K562 (cell line): Measurements from ENCODE around the gene ZNF408. TPM values are rescaled to one million over a fixed set of nuclear protein-coding genes. Genes with fewer than 3 reads are reported as not detected.
A peak's percentile ranks its signal among the peaks of the same experiment; 100 is the strongest.

Experiments
- ATAC-seq: fragments of 200-7000 bp; cut with Tn5 transposase; 3 replicates; pipeline ENCODE4 v1.9.1; 2020; ENCODE audit warnings: moderate library complexity
- BruUV-seq: library from RNA; stranded (reverse); fragments of 400-500 nt; replicated peaks from 2 replicates; lab custom pipeline; 2021; lab: Mats Ljungman, UMichigan
- CTCF ChIA-PET: fragments of 300-600 bp; formaldehyde crosslinking; extraction: SDS; loops from one replicate; lab custom pipeline; 2021; ENCODE audit warnings: low intra/inter-chr PET ratio; lab: Yijun Ruan, JAX
- POLR2A ChIA-PET: fragments of 300-600, 350-650 bp; sonication (Branson Sonifier 250); formaldehyde crosslinking; extraction: SDS; loops from one replicate; lab custom pipeline; 2021; ENCODE audit warnings: antibody characterized with exemption, inconsistent platforms; lab: Yijun Ruan, JAX
- DNase-seq, 4 experiments: peaks; one replicate each; pipeline versions ENCODE4 v3.0.0 to v3.0.0-alpha.2; 2011 to 2018; ENCODE audit warnings: low spot score in 3 of 4, mixed read lengths in 3 of 4; ENCODE audit errors: extremely low read depth in 1 of 4
- FAIRE-seq: peaks from 2 replicates; lab custom pipeline; 2011; peaks lifted over from hg19 to GRCh38; lab: Jason Lieb, UNC
- H2AFZ ChIP-seq: 2 replicates; pipeline ENCODE4 v1.6.0; 2011; ENCODE audit warnings: low read depth, low read length, control low read depth, inconsistent platforms
- H3K27ac ChIP-seq: fragments of 200-600 bp; 3 replicates; pipeline ENCODE4 v1.8.0; 2011; ENCODE audit warnings: low read depth, mild to moderate bottlenecking, control low read depth, inconsistent platforms, low read length, moderate library complexity, mixed read lengths; ENCODE audit errors: extremely low read depth
- H3K27me3 ChIP-seq, 2 experiments: fragments of 300-600 bp in 1 of 2; 2 replicates in 1 of 2; 3 replicates in 1 of 2; pipeline versions ENCODE4 v1.6.0 to v1.8.0; 2011; ENCODE audit warnings: inconsistent platforms in 2 of 2, low read length in 2 of 2, mild to moderate bottlenecking in 1 of 2, mixed read lengths in 1 of 2, moderate library complexity in 1 of 2; ENCODE audit not compliant: control insufficient read depth in 2 of 2, insufficient read depth in 2 of 2
- H3K36me3 ChIP-seq: fragments of 300-600 bp; 3 replicates; pipeline ENCODE4 v1.8.0; 2011; ENCODE audit warnings: mild to moderate bottlenecking, low read length, inconsistent platforms; ENCODE audit not compliant: control insufficient read depth, insufficient read depth
- H3K4me1 ChIP-seq, 2 experiments: fragments of 200-600 bp in 1 of 2; replicated peaks in 1 of 2; 2 replicates in 1 of 2; 3 replicates in 1 of 2; pipeline versions ENCODE4 v1.5.1 to v1.8.0; 2011; ENCODE audit warnings: inconsistent platforms in 2 of 2, low read length in 2 of 2, mild to moderate bottlenecking in 1 of 2, mixed read lengths in 1 of 2, moderate library complexity in 1 of 2; ENCODE audit not compliant: control insufficient read depth in 2 of 2, insufficient read depth in 2 of 2
- H3K4me2 ChIP-seq: 2 replicates; pipeline ENCODE4 v1.6.1; 2011; ENCODE audit warnings: low read length, control low read depth, inconsistent platforms, mixed read lengths; ENCODE audit not compliant: insufficient read depth
- H3K4me3 ChIP-seq: fragments of 200-600 bp; sonication (generic), shearing (Covaris generic); 2 replicates; pipeline ENCODE4 v1.5.1; 2016; ENCODE audit warnings: control low read depth, inconsistent platforms
- H3K79me2 ChIP-seq: fragments of 200-600 bp; 3 replicates; pipeline ENCODE4 v1.8.0; 2011; ENCODE audit warnings: low read length, inconsistent platforms; ENCODE audit not compliant: control insufficient read depth, insufficient read depth
- H3K9ac ChIP-seq, 2 experiments: 2 replicates each; pipeline versions ENCODE4 v1.6.0 to v1.6.1; 2011; ENCODE audit warnings: low read depth in 2 of 2, low read length in 2 of 2, control low read depth in 1 of 2, inconsistent platforms in 1 of 2, mild to moderate bottlenecking in 1 of 2, mixed read lengths in 1 of 2; ENCODE audit not compliant: insufficient read depth in 1 of 2
- H3K9me1 ChIP-seq: one replicate; pipeline ENCODE4 v1.6.0; 2011; ENCODE audit warnings: inconsistent platforms, mild to moderate bottlenecking, low read length, moderate library complexity; ENCODE audit not compliant: control insufficient read depth, insufficient read depth
- H3K9me3 ChIP-seq: replicated peaks from 2 replicates; pipeline ENCODE4 v1.5.1; 2011; ENCODE audit warnings: low read depth, low read length, inconsistent platforms; ENCODE audit not compliant: control insufficient read depth, insufficient read depth
- H4K20me1 ChIP-seq: replicated peaks from 2 replicates; pipeline ENCODE4 v1.6.1; 2011; ENCODE audit warnings: low read length, inconsistent platforms, mixed read lengths; ENCODE audit not compliant: control insufficient read depth, insufficient read depth
- CBX3 ChIP-seq, 2 experiments: IDR thresholded peaks; 1 replicate in 1 of 2; 2 replicates in 1 of 2; pipeline ENCODE4 v1.6.1; 2012; ENCODE audit warnings: inconsistent platforms in 2 of 2, low read length in 2 of 2, borderline replicate concordance in 1 of 2, control low read depth in 1 of 2
- NRF1 ChIP-seq, 2 experiments: fragments of 450-650 bp; IDR thresholded peaks in 1 of 2; conservative IDR thresholded peaks in 1 of 2; 2 replicates each; pipeline ENCODE4 v1.6.1; 2014; ENCODE audit warnings: mild to moderate bottlenecking in 2 of 2
- SIX5 ChIP-seq, 2 experiments: IDR thresholded peaks; 2 replicates each; pipeline ENCODE4 v1.6.1; 2011; ENCODE audit warnings: low read length in 2 of 2, borderline replicate concordance in 1 of 2, low read depth in 1 of 2, mild to moderate bottlenecking in 1 of 2, moderate library complexity in 1 of 2; ENCODE audit not compliant: insufficient read depth in 1 of 2
- THRA ChIP-seq: fragments of 450-650 bp; IDR thresholded peaks from 2 replicates; pipeline ENCODE4 v1.6.1; 2017; ENCODE audit warnings: mild to moderate bottlenecking, moderate library complexity
- TRIM24 ChIP-seq, 2 experiments: fragments of 450-650 bp; IDR thresholded peaks; 2 replicates each; pipeline ENCODE4 v1.6.1; 2016
- TRIM28 ChIP-seq: fragments of 450-650 bp; IDR thresholded peaks from 2 replicates; pipeline ENCODE4 v1.6.1; 2017
- ZNF316 ChIP-seq: fragments of 450-650 bp; IDR thresholded peaks from 2 replicates; pipeline ENCODE4 v1.6.1; 2016
- ZNF551 ChIP-seq: fragments of 250-450 bp; sonication (Bioruptor Pico); IDR thresholded peaks from 2 replicates; pipeline ENCODE4 v1.5.0; 2021; ENCODE audit warnings: mild to moderate bottlenecking, moderate library complexity
- WGBS: fragments of 100-300 bp; shearing (Covaris generic); methylation state at CpG from one replicate; pipeline ENCODE4 v1.1.6; 2016; ENCODE audit warnings: low coverage, mixed read lengths; ENCODE audit not compliant: insufficient coverage; ENCODE audit errors: missing lambda C conversion rate; 5-methylcytosine and 5-hydroxymethylcytosine counted together
- in situ Hi-C: fragments of 300-500 bp; cut with MboI; formaldehyde crosslinking; loops from 4 replicates; pipeline ENCODE4 v1.15.0; 2018; ENCODE audit warnings: inconsistent platforms, mixed read lengths
- intact Hi-C: fragments of 100-400 bp; cut with micrococcal nuclease; formaldehyde crosslinking; loops from 2 replicates; pipeline ENCODE4 v1.14.2; 2022
- polyA plus RNA-seq, 8 experiments: library from polyadenylated mRNA; depleted of rRNA in 4 of 8; stranded (reverse) in 5 of 8; unstranded in 3 of 8; fragments of >200 nt; fragmentation: Nextera tagmentation in 2 of 8; fragmentation: Illumina TruSeq in 1 of 8; extraction: Ambion mirVana in 2 of 8; extraction: Trizol in 1 of 8; gene quantifications; 2 replicates each; pipeline versions ENCODE4 v1.2.1 to v1.2.3, GENCODE V29; 2011 to 2014; ENCODE audit warnings: inconsistent platforms in 1 of 8, missing spikeins in 1 of 8
- total RNA-seq, 7 experiments: library from RNA; depleted of rRNA in 6 of 7; stranded (reverse); fragments of >200 nt in 6 of 7; fragmentation: Illumina TruSeq in 2 of 7; extraction: Trizol in 2 of 7; gene quantifications; 2 replicates each; pipeline versions ENCODE4 v1.2.1 to v1.2.3, GENCODE V29; 2011 to 2021; ENCODE audit warnings: low replicate concordance in 1 of 7

ZNF408 gene
- total and polyA plus RNA-seq, 9 of the 15 experiments (the other 6 are each of a cell fraction or from before 2014, with no cell fraction given), result 0.15 to 18.4 (median 7.4) TPM

DNA sequence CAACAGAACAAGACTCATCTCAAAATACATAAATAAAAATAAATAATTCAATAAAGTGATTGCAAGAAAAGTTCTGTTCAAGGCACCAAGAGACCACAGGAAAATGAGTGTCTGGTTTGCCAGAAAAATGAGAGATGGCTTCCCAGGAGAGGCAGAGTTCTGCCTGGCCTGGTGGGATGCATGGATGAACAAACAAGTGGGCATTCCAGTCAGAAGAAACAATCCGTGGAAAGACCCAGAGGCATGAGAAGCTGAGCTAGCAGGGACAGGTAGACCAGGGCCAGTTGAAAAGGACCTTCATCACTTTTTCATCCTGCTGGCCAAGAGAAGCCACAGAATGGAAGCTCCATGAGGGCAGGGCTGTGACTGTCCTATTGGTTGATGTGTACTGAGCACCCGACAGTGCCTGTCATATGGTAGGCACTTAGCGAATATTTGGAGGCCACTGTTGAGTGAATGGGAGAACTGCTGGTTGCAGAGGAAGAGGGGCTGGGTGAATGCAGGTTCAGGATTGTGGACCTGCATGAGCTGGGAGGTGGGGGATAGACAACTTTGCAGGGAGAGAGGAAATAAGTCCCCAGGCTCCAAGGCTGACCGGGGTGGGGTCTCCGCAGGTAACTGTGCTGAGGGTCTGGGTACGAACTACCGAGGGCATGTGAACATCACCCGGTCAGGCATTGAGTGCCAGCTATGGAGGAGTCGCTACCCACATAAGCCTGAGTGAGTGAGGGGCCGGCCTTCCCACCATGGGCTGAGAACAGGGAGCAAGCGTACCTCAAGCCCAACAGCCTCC lies 21.9 kb downstream of the ZNF408 start:
- H3K36me3 ChIP-seq, result no peaks in the 10 kb centered on the region
- DNase-seq, result no peak
- TF ChIP-seq NRF1 (conservative IDR thresholded peaks at IDR 0.05 in 1 of 2, IDR thresholded peaks at IDR 0.05 in 1 of 2) (no peak), THRA (no peak), TRIM24 (IDR thresholded peaks at IDR 0.05) (peak; percentile 61 to 76), CBX3 (IDR thresholded peaks at IDR 0.05; ENCODE audit: borderline replicate concordance in 1 of 2, low read length in 2 of 2) (peak in 1 of 2 experiments; percentile 57; a peak in 2 of 3 replicates), ZNF316 (peak; percentile 89), SIX5 (IDR thresholded peaks at IDR 0.05; ENCODE audit: borderline replicate concordance in 1 of 2, insufficient read depth in 1 of 2, low read depth in 1 of 2, low read length in 2 of 2) (no peak), ZNF551 (CRISPR knock-in tag) (no peak), TRIM28 (peak; percentile 81; the same call in 1 of the 2 replicates)
- TF ChIP-seq, all 486 proteins: peak for 4
- WGBS, result 39% methylated on average over 11 of the region's 11 CpGs
- Histone ChIP-seq H3K79me2 (no peaks in the 10 kb centered on the region), H2AFZ (no peak overlapping the region), H3K27ac (no peak overlapping the region), H3K9me1 (no peaks in the 10 kb centered on the region), H4K20me1 (no peaks in the 10 kb centered on the region), H3K4me3 (no peak overlapping the region), H3K27me3 (peaks cover 0 to 3% of the 10 kb centered on the region in 2 experiments; a peak in 1 of 5 replicates), H3K4me1 (peaks cover 4 to 26% of the 10 kb centered on the region in 2 experiments; a peak in 4 of 5 replicates), H3K9me3 (peaks cover 4% of the 10 kb centered on the region; the same call in 1 of the 2 replicates), H3K9ac (no peak overlapping the region), H3K4me2 (no peak overlapping the region)
- BruUV-seq, result no TSS peak
- intact Hi-C loops (no loop called here), in situ Hi-C loops (no loop called here)
- ATAC-seq, result no peak
- POLR2A ChIA-PET, result interaction anchor here (0.9 kb wide), 2 partner anchors 11 to 17 kb away, joined by 3 read pairs; no protein-coding TSS in a partner anchor
- FAIRE-seq, result no peak
- CTCF ChIA-PET, result no interaction called here
